GM19043 (cell line): ENCODE results near the gene KCNAB1.
"Not testable (repeated sequence)": the region's sequence is repeated elsewhere in the genome, so short reads cannot be mapped to it uniquely, and the experiment has no call there.

Experiments used
- ATAC-seq: cut with Tn5 transposase; IDR thresholded peaks from one replicate; pipeline ENCODE4 v1.9.1; 2021; ENCODE audit warnings: low read depth; ENCODE audit not compliant: unreplicated experiment

KCNAB1 gene

DNA sequence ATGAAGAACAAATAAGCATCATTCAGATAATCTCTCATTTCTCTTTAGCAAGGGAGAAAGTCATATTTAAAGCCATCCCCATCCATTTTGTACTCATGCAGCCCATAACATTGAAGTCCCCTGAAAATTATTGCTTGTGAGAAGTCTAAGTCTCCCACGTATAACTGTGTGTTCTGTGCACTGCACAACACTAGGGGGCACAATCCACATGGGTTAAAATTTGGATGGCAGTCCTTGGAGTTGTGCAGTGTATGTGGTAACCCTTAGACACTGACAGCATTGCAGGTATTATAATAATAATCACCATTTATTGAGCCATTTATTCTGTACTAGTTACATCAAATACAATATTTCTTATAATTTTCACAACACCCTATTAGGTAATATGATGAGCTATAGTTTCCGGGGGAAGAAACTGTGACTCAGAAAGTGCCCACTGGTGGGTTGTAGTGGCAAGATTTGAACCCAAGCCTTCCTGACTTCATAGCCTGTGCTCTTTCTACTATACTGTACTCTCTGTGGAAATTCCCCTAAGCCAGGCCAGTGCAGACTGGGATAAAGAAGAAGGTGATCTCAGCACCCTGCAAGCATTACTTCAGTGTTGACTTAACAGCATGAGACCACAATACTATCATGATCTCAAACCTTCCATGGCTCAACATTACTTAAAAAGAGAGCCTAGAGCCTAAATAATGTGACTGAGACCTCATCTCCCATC lies 15.7 kb downstream of the KCNAB1 start:
- no peak for ATAC-seq

DNA sequence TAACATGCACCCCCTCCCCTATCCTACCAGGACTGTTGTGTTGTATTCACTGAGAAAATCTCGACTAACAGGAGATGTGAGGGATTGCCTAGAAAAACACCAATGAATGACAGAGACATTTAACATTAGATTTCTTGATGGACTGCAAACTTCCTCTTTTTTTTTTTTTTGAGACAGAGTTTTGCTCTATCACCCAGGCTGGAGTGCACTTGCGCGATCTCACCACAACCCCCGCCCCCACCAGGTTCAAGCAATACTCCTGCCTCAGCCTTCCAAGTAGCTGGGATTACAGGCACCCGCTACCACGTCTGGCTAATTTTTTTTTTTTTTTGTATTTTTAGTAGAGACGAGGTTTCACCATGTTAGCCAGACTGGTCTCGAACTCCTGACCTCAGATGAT lies 17.0 kb downstream of the KCNAB1 start:
- not testable (repeated sequence) for ATAC-seq

DNA sequence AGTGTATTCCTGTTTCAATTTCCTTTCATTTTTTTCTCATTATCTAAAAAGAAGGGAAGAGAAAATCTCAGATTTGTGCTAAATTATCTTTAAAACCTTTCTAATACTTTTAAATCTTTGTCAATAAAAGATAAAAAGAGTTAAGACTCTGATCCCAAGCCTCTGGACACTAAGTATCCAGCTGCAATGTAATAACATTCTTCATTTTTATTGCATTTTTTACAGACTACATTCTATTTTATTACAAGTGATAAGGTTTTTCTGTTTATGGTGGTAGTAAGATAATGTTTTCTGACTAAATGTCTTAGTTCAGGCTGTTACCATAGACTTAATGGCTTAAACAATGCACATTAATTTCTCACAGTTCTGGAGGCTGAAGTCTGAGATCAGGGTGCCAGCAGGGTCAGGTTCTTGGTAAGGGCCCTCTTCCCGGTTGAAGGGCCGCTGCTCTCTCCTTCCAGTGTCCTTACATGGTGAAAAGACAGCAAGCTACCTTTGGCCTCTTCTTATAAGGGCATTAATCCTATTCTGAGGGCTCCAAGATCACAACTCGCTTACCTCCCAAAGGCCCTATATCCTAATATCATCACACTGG lies 19.7 kb downstream of the KCNAB1 start:
- no peak for ATAC-seq

GRCh38 chr3:156142702-156143101 lies 22.3 kb downstream of the KCNAB1 start:
- no peak for ATAC-seq

- ATAC-seq: no peak
These were observed 22.8 kb downstream of the KCNAB1 start for GRCh38 chr3:156143136-156143535.

GRCh38 chr3:156144060-156144459 lies 23.7 kb downstream of the KCNAB1 start:
- ATAC-seq: no peak

GRCh38 chr3:156145866-156146265 lies 25.5 kb downstream of the KCNAB1 start:
- ATAC-seq: no peak

GRCh38 chr3:156148345-156148945 lies 28.1 kb downstream of the KCNAB1 start:
- no peak for ATAC-seq

- no peak for ATAC-seq
These were observed 28.6 kb downstream of the KCNAB1 start for GRCh38 chr3:156148946-156149381.

GRCh38 chr3:156149876-156150275 lies 29.5 kb downstream of the KCNAB1 start:
- ATAC-seq: no peak

DNA sequence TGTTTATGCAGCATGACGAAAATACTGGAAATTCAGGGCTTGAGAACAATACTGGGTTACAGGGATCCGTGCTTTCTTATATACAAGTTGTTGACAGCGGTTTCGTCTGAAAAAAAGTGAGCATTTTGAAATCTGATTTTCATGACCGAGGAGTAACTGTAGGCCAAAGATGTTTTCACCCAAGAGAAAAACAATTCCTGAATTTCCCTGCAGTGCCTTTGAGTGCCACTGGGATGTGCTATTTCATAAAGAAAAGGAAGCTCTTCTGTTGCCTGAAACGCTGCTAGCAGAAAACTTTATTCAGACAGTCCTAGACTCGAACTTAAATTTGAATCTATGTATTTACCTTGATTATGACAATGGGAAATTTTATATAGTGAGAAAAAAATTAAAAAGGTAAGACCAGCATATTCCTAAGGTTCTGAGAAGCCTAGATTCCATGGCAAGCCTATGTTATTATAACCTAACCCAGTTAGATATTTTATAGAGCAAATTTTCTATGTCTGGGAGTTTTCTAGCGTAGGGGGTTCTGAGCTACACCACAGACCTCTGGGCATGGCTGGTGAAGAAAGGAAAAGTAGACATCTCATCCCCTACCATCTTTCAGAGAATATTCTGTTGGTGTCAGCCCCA lies 30.2 kb downstream of the KCNAB1 start:
- peak; percentile 43 for ATAC-seq

GRCh38 chr3:156151824-156152428 lies 31.5 kb downstream of the KCNAB1 start:
- ATAC-seq: peak; percentile 60

GRCh38 chr3:156158656-156159295 lies 38.4 kb downstream of the KCNAB1 start:
- ATAC-seq: no peak

DNA sequence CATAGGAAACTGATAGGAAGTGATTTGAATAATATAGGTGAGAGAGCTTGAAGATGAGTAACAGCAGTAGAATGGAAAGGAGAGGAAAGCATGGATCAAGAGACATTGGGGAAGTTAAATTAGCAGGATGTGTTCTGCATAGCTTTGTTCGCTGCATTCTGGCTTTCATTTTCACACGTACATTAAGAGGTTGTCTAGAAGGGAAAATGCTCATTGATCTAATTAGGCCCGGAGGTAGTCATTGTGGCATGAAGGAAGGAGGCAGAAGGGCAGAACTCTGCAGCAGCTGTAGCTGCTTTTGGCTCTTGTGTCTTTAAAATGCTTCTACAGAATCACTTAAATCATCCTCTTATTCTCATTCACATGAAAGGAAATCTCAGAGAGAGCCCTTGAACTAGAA lies 40.3 kb downstream of the KCNAB1 start:
- peak; percentile 81 for ATAC-seq

GRCh38 chr3:156161172-156161571 lies 40.8 kb downstream of the KCNAB1 start:
- ATAC-seq: no peak

DNA sequence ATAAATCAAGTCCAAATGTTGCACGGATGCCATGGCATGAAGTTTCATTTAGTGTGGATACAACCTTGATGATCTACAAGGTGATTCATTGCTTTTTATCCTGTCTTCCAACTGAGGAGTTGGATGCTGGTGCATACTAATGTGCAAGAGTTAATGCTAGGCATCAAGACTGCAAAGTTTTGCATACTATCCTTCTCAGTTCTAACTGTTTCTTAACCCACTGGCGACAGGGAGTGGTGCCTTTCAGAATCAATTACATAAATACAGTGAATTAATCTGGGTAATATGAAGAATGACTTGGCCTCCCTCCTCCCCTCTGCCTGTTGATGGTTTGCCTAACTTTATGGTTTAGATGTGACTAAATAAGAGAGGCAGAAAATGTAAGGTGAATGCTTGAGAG lies 43.5 kb downstream of the KCNAB1 start:
- ATAC-seq: no peak

DNA sequence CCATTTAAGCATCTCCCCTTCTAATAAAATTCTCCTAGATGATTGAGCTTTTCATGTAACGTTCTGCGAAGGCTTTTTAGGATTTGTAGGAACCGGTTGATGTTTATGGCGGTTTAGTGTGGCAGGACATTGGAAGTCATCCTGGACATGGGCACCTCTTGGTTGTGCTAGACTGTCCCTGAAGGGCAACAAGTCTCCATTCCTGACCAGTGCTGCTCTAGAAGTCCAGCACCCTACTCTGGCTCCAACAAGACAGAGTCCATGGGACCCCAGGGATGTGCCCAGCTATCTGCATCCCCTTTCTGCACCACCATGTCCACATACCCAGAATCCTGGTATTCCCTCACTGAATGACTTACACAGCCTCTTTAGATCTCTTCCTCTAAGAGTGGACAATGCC lies 46.4 kb downstream of the KCNAB1 start:
- no peak for ATAC-seq

DNA sequence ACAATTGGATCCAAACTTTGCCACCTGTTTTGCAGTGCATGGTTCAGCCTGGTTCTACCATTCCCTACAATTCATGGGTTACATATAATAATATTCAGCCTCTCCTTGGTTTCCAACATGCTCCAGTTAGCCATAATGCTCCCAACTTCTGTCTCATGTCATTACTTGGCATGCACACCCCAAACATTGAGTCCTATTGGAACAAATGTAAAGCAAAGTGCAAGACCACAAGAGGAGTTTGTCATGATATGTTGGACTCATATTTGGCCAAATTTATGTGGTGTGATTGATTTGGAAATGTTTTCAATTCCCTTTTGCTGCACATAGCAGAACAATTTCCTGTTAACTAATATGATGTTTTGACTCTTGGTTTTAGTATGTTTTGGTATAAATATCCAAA lies 50.2 kb downstream of the KCNAB1 start:
- no peak for ATAC-seq

DNA sequence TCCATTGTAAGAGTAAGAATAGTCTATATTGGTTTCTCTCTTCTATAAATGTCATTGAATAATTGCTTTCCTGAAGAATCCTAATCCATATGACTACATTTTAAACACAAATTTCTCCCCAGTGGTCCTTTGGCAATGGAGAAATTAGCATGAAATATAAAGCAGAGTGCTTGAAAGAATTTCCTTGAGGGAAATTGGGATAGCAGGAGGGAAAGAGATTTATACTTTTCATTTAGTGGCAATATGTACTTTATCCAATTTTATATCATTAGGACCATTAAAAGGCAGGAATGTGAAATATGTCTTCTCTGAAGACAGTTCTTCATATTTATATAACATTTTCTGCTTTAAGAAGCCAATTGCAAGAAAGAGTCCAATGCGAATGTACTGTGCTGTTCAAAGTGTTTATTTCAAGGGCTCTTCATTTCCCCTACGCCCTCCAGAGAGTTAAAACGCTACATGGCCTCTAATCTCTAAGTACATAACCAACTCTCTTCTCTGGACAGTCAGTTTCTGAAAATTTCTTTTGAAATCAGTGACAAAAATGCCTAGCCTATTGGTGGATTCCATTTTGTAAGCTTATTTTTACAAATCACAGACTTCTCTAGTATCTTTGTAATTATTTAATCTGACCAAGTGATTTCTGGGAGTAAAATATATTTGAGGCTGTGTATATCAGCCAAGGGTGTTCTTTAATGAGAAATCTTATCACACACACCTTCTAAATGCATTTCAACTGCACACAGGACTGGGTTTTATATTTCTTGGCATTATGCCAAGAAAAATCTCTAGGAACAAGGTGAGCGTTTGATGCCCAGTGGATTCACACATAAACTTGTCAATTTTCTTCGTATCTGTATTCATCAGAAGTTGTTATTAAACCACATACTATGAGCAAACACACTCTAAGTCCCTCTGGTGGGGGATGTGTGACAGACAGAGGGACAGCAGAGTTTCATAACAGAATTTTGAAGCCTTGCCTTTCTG lies 51.2 kb downstream of the KCNAB1 start:
- ATAC-seq: no peak
